SW480 (cell line): ENCODE measurements around the gene EPSTI1.

ENCODE experiments used
- DNase-seq: peaks from one replicate; pipeline ENCODE4 v3.0.0-alpha.2; 2016; ENCODE audit warnings: low spot score

Gene EPSTI1

DNA sequence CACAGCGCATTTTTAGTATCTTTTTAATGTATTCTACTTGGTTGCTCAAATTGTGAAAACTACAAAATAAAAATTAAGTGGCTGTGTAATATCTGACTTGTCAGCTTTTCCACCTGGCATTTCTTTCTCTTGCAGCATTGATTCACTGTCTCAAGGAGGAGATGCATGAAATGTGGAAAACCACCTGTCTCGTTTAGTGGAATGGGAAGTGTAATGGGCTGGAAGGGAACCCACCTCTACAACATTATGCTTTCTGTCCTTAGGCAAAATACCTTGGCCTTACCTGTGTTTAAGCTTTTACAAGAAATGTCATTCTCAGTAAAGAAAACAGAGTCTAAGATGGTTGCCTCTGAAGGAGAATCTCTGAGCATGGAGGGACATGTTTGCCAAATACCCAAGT is 142.8 kb downstream of the EPSTI1 start:
- no peak for DNase-seq

DNA sequence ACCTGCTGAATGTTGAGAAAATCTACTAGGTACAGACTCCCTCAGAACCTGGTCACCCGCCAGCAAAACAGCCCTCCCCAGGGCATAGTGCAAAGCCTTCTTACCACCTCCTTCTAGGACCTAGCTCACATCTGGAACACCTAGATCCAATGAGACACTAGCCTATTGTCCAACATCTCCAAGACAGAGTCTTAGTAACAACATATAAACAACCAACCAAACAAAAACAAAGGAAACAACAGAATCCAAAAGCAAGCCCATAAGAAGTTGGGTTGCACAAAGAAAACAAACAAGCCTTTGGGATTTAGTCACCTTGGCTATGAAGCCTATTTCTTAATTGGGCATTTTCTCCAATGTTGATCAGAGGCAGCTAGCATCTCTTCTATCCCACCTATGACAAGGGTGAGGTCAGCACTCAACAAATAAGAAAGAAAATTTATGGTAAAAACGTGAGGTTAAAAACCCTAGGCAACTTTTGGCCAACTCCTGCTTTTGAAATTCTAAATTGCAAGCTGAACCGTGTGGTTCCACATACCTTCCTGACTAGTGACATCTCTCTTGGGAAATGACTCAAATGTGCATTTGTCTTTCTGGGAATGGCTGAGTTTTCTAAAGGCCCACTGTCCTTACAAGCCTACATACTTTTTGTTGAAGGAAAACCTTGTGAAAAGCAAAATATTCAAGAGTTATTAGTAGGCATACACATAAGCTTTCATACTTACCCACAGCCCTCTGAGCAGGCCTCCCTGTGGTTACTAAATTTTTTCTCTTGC is 144.0 kb downstream of the EPSTI1 start:
- DNase-seq: no peak

DNA sequence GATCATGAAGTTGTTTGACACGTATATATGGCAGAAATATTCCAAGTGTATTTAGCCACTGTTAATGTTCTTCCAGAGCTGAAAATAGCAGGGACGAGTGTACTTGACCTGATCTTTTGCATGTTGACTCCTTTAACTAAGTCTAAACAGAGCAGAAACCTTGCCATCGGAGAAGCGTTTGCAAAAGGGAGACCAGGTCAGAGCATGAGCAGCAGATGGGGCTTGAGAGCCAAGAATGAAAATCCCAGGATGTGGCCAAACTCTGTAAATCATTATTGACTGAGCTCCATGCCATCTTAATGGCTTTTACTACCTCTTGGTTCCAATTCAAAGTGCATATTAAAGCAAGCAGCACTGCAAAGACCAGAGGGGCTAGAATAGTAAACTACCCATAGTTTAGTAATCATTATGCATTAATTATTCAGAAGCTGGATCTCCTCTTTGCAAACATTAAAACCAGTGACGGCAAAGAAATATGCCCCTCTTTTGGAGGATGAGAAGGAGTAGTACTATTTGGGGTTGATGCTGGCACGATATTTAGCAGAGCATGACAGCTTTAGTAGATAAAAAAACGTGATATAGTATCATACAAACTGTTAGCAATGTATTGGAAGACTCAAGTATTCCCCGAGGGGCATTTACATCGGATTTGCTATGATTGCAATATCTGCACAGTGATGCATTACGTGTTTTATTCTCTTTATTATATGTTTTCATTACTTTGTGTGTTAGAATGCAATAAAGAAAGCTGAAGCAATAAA is 154.9 kb downstream of the EPSTI1 start:
- DNase-seq: peak; percentile 26
